GM12865 (cell line): ENCODE measurements around the gene ATP9B.

ENCODE experiments used
- DNase-seq: peaks from one replicate; pipeline ENCODE4 v3.0.0; 2010; ENCODE audit warnings: low read depth
- H3K4me3 ChIP-seq: 2 replicates; pipeline ENCODE4 v1.5.1; 2011; ENCODE audit warnings: mild to moderate bottlenecking, low read depth, low read length, control low read depth
- TF ChIP-seq, protein P1 (sequence below): IDR thresholded peaks from 2 replicates; pipeline ENCODE4 v1.5.1; 2011; ENCODE audit warnings: low read length, control low read depth, low read depth, inconsistent platforms; ENCODE audit not compliant: insufficient read depth; ENCODE audit errors: missing control alignments

Gene ATP9B

DNA sequence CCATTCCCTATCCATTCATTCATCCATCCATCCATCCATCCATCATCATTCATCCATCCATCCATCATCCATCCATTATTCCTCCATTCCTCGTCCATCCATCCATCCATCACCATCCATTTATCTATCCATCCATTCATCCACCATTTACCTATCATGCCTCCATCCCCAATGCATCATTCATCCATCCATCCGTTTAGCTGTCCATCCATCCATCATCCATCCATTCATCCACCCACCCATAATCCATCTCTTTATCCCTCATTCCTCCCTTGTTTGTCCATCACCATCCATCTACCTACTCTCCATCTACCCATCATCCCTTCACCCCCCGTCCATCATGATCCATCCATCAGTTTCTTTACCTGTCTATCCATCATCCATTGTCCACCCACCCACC, 340.1 kb downstream of the ATP9B start:
- H3K4me3 ChIP-seq: no peak overlapping the region
- no peak for DNase-seq
- TF ChIP-seq, protein P1, sequence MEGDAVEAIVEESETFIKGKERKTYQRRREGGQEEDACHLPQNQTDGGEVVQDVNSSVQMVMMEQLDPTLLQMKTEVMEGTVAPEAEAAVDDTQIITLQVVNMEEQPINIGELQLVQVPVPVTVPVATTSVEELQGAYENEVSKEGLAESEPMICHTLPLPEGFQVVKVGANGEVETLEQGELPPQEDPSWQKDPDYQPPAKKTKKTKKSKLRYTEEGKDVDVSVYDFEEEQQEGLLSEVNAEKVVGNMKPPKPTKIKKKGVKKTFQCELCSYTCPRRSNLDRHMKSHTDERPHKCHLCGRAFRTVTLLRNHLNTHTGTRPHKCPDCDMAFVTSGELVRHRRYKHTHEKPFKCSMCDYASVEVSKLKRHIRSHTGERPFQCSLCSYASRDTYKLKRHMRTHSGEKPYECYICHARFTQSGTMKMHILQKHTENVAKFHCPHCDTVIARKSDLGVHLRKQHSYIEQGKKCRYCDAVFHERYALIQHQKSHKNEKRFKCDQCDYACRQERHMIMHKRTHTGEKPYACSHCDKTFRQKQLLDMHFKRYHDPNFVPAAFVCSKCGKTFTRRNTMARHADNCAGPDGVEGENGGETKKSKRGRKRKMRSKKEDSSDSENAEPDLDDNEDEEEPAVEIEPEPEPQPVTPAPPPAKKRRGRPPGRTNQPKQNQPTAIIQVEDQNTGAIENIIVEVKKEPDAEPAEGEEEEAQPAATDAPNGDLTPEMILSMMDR: no peak

DNA sequence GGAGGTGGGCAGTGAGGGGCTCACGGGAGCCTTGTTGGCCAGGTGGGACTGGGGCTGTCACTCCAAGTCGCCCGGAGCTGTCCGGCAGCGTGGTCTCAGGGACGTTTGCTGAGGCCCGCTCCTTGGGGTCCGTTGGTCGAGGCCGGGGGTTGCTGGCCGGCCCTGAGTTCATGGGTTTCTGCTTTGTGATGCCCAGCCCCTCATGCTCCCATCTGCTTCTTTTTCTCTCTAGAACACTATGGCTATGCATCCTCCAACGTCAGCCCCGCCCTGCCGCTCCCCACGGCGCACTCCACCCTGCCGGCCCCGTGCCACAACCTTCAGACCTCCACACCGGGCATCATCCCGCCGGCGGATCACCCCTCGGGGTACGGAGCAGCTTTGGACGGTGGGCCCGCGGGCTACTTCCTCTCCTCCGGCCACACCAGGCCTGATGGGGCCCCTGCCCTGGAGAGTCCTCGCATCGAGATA, 341.0 kb downstream of the ATP9B start:
- TF ChIP-seq, protein P1: no peak
- DNase-seq: no peak
- no peak overlapping the region for H3K4me3 ChIP-seq

GRCh38 chr18:79410731-79411613, 341.8 kb downstream of the ATP9B start:
- no peak for DNase-seq
- no peak overlapping the region for H3K4me3 ChIP-seq
- TF ChIP-seq, protein P1: no peak

DNA sequence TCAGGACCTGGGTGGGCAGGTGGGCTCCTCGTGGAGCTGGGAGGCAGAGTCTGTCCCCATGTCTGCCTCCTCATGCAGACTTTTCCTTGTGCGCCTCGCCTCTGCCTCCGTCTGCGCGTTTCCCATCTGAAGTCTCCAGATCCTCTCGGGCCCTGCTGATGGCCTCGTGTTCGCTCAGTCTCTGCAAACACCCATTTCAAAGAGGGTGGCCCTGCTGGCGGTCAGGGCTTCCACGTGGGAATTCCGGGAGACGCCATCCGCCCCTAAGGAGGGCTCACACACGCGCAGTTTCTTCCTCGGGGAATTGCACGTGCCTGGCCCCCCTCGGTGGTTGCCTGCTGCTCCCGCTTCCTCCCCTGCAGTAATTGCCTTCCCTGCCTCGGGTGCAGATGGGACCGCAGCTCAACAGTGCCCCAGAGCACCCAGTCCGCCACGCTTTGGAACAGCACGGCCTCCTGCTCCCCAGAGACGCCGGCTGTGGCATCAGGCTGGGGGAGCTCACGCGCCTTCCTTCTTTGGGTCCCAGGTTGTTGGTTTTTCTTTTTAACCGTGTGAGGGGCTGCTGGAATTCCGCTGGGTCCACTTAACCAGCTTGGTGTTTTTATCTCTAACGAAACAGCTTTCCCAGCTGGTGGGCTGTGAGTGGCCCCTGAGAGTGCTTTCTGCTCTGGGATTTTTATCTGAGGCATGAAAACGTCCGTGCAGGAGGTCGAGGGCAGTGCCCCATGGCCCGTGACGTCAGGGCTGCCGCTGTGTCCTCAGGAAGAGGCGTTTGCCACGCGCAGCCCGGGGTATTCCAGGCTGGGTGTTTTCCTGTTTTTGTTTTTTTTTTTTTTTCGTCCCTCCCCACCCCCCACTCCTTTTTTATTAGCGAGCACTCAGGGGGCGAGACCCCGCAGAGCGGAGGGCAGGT, 342.7 kb downstream of the ATP9B start:
- no peak overlapping the region for H3K4me3 ChIP-seq
- no peak for DNase-seq
- TF ChIP-seq, protein P1: no peak

- TF ChIP-seq, protein P1: no peak
- H3K4me3 ChIP-seq: no peak overlapping the region
- no peak for DNase-seq
These were observed 343.8 kb downstream of the ATP9B start for GRCh38 chr18:79413025-79413424.

- DNase-seq: no peak
- TF ChIP-seq, protein P1: no peak
- H3K4me3 ChIP-seq: no peak overlapping the region
These were observed 344.2 kb downstream of the ATP9B start for GRCh38 chr18:79413426-79413825.
